Coronary artery (tissue), 2 donors: ENCODE results near the gene HID1.

Source experiments
- DNase-seq: peaks from one replicate; pipeline ENCODE4 v3.0.0-alpha.2; 2017; ENCODE audit warnings: low spot score
- H3K27ac ChIP-seq, 2 donors: fragments of 200-600 bp; sonication (generic); one replicate each; pipeline ENCODE4 v1.5.1; 2016 to 2019
- H3K4me3 ChIP-seq: fragments of 200-600 bp; sonication (generic); 2 replicates; pipeline ENCODE4 v1.5.1; 2016; ENCODE audit warnings: mild to moderate bottlenecking, moderate library complexity
- CTCF ChIP-seq: fragments of 200-600 bp; sonication (generic); IDR thresholded peaks from one replicate; pipeline ENCODE4 v1.5.1; 2019; ENCODE audit warnings: antibody characterized with exemption

Gene HID1

DNA sequence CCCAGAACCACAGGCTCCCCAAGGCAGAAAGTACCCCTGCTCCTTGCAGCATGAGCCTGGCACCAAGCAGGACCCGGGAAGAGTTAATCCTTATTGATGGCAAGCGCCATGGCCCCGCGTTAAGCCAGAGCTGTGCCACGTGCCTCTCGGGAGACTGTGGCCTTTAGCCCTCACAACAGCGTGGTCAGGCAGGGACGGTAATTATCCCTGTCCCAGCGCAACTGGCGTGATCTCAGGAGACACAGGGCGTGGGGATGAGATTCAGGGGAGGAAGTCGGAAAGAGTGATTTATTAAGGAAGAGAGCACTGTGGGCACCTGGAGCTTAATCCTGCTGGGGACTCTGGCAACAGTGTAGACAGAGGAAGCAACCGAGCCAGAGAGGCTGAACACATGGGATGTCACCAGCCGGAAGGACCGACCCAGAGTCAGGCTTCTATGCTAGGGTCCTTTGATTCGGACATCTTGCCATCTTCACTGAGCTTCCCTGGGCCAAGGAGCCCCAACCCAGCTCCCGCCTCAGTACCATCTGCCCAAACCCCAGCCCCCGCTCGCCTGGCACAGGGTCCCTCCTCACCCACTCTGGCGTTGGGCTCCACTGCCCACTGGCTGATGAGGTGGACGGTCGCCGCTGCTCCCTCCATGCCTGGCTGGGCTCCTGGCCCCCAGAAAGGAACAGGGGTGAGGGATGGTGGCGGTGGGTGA is 20.0 kb downstream of the HID1 start:
- no peak overlapping the region for H3K4me3 ChIP-seq
- DNase-seq, result no peak
- no peak for TF ChIP-seq CTCF
- H3K27ac ChIP-seq, result no peak overlapping the region

GRCh38 chr17:74951680-74952421 is 20.7 kb downstream of the HID1 start:
- no peak overlapping the region for H3K4me3 ChIP-seq
- no peak for DNase-seq
- no peak overlapping the region for H3K27ac ChIP-seq
- TF ChIP-seq CTCF, result no peak

DNA sequence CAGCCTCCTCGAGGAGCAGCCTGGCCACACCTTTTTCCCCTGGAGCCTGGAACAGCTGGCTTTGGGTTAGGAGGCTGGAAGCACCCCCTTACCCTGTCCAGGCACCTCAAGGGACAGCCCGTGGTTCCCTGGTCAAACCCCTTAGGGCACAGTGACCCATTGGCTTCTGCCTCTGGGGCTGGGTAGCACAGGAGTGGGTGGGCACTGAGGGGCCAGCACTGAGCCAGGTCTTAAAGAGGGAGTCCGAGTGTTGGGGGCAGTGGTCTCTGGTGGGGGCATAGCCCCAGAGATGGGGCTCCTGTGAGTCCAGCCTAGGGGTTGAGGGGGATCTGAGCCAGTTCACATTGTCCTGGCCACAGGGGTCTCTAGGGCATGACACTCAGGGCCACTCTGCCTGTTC is 21.5 kb downstream of the HID1 start:
- no peak for DNase-seq
- H3K4me3 ChIP-seq, result no peak overlapping the region
- no peak for TF ChIP-seq CTCF
- no peak overlapping the region for H3K27ac ChIP-seq

DNA sequence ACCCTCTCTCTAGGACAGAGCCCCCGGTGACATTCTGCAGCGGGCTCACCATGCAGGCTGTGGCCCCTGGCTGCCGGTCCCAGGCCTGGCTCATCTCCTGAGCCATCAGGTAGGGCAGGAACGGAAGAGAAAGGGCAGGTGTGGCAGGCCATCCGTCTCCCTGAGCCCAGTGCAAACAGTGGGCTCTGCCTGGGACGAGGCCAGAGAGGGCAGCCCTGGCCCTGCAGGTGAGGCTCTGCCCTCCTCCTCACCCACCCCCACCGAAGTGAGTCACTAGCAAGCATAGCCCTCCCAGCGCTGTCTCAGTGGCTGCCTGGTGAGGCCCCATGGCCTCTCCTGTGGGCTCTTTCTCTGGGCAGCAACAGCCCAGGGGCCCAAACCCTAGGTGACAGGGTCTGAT is 22.4 kb downstream of the HID1 start:
- TF ChIP-seq CTCF, result no peak
- no peak overlapping the region for H3K27ac ChIP-seq
- no peak overlapping the region for H3K4me3 ChIP-seq
- DNase-seq, result no peak

DNA sequence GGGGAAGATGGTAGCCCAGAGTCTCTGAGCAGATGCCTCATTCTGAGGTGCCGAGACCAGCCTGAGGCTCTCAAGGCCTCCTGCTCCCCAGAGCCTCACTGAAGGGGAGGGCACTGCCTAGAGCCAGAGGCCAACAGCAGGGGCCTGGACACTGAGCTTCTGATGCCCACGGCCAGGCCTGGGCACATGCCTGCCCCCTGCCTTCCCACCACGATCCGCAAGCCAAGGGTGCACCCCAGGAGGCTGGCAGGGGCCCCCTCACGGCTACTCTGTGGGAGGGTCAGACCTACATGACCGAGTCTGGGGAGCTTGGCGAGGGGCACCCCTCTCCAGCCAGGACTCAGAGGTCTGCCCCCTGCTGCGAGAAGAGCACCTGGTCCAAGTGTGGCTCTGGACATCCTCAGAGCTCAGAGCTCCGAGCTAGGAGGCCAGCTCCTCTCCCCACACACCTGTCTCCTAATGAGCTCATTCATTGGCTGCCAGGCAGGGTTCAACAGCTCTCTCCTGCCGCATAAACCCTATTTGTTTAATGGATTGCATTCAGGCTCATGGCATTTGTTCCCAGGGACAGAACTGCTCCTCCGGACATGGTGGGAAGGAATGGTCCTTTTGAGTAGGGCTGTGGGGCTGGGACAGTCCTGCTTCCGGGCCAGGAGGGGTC is 23.0 kb downstream of the HID1 start:
- no peak for TF ChIP-seq CTCF
- DNase-seq, result no peak
- Histone ChIP-seq H3K27ac (no peak overlapping the region), H3K4me3 (no peak overlapping the region)

- no peak for TF ChIP-seq CTCF
- no peak for DNase-seq
- H3K27ac ChIP-seq, result no peak overlapping the region
- no peak overlapping the region for H3K4me3 ChIP-seq
These were observed 25.4 kb downstream of the HID1 start for GRCh38 chr17:74947041-74947754.
